HG03575 (cell line): Measurements from ENCODE around the gene KMT2C.
"Not testable (repeated sequence)": the region's sequence is repeated elsewhere in the genome, so short reads cannot be mapped to it uniquely, and the experiment has no call there.

Source experiments
- ATAC-seq: cut with Tn5 transposase; IDR thresholded peaks from one replicate; pipeline ENCODE4 v1.9.1; 2021; ENCODE audit not compliant: unreplicated experiment, insufficient number of reproducible peaks, low FRiP score; ENCODE audit errors: extremely low read depth

Gene KMT2C

GRCh38 chr7:152370297-152370696, 65.5 kb downstream of the KMT2C start:
- no peak for ATAC-seq

DNA sequence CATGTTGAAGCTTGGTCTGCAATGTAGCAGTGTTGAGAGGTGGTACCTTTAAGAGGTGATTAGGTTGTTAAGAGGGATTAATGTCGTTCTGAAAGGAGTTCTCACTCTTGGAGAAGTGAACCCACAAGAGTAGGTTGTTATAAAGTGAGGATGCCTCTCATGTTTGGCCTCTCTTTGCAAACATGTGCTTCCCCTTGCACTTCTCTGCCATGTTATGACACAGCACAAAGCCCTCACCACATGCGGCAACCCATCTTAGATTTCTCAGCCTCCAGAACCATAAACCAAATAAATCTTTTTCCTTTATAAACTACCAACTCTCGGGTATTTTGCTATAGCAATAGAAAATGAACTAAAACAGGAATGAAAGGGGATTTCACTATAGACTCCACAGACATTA, 66.3 kb downstream of the KMT2C start:
- no peak for ATAC-seq

DNA sequence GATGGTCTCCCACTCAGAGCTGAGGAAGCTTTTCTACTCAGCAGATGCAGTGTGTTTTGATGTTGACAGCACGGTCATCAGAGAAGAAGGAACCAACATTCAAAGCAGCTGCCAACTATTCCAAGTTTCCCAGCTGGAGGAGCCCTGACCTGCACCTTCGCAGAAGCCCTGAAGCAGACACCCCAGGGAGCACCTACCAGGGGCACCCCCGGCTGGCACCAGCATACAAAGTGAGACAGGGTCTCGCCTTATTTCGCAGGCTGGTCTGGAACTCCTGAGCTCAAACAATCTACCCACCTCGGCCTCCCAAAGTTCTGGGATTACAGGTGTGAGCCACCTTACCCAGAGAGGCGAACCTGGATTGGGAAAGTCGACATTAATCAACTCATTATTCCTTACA, 68.6 kb downstream of the KMT2C start:
- no peak for ATAC-seq

DNA sequence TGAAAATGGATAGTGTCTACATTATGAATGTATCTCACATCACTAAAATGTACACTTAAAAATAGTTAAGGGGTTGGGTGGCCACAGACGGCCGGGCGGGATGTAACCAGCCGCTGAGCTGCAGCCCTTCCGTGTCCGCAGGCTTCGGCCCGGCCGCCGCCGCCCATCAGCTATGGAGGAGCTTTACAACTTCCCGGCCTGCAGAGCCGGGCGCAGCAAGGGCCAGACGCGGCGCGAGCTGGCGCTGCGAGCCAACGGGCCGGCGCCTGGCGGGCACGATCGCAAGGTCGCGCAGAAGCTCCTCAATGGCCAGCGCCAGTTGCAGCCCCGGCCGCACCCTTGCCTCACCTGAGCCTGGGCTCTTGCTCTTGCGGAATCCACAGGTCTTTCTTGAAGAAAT, 69.1 kb downstream of the KMT2C start:
- ATAC-seq, result no peak

GRCh38 chr7:152365982-152366603, 69.7 kb downstream of the KMT2C start:
- ATAC-seq, result no peak

DNA sequence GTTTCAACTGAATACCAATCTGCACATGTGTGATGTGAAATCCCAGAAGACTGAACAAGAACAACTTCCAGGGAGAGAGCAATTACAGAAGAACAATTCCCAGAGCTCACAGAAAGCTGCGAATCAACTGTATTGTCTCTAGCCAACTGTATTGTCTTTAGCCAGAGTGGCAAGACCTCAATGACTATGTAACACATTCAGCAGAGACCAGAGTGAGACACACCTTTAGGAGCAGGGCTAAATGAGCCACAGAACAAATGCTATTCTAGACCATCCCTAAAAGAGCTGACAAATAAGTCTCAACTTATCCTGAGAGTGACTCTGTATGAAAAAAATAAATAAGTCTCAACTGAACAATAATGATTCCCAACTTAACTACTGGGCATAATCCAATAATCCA, 72.0 kb downstream of the KMT2C start:
- ATAC-seq, result no peak

DNA sequence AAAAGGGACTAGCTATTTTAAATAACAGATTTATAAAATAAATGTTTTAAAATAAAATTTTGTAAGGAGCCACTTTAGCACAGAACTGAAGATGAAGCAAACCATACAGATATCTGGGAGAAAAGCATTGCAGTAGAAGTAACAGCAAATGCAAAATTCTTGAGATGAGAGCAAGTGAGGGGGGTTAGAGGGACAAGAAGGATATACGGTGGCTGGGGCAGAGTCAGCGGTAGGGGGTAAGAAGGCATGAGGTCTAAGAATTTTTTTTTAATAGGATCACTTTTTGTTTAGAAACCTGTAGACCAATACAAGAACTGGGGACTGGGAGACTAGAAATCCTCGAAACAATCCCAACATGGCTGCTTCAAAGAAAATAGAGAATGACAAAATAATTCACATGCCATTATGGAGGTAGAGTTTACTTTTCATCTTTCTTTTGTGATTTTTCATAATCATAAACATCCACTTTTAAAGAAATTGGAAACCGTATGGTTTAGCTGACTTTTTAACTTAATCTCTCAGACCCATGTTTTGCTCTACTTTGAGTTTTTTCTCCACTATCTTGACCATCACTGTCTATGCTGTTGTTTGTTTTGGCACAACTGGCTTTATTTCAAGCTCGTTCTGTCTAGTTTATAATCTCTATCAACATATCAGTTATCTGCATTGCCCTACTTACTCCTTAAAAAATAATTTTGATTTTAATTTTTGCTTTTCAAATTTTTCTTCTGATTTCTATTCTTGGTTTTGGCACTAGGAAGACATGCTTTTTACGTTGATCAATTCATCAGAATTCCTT, 73.5 kb downstream of the KMT2C start:
- no peak for ATAC-seq

GRCh38 chr7:152355474-152356057, 80.2 kb downstream of the KMT2C start:
- ATAC-seq, result no peak

GRCh38 chr7:152354061-152354460, 81.7 kb downstream of the KMT2C start:
- ATAC-seq, result no peak

DNA sequence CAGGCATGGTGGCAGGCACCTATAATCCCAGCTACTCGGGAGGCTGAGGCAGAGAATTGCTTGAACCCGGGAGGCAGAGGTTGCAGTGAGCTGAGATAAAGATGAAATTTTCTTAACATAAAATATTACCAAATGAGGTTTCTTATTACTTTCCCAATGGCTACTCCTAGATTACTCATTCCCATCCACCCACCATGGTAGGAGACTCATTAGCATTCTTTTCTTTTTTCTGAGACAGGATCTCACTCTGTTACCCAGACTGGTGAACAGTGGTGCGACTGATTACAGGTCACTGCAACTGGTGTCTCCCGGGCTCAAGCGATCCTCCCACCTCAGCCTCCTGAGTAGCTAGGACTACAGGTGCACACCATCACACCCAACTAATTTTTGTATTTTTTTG, 82.5 kb downstream of the KMT2C start:
- ATAC-seq, result not testable (repeated sequence)

GRCh38 chr7:152351747-152352146, 84.1 kb downstream of the KMT2C start:
- not testable (repeated sequence) for ATAC-seq

GRCh38 chr7:152351168-152351567, 84.6 kb downstream of the KMT2C start:
- no peak for ATAC-seq

DNA sequence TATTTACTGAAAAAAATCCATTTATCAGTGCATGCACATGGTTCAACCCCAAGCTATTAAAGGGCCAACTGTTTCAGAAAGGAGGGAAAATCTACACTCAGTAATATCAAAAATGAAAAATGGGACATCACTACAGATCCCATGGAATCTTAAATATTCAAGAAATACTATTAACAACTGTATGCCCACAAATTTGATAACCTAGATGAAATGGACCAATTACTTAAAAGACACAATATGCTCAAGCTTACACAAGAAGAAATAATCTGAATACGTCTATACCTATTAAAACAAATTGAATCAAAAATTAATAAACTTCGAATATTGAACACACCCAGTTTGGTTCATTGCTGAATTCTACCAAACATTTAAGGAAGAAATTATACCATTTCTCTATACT, 87.9 kb downstream of the KMT2C start:
- ATAC-seq, result no peak

GRCh38 chr7:152344253-152344652, 91.5 kb downstream of the KMT2C start:
- ATAC-seq, result no peak

GRCh38 chr7:152342796-152343195, 93.0 kb downstream of the KMT2C start:
- ATAC-seq, result no peak

- no peak for ATAC-seq
Measured at GRCh38 chr7:152341914-152342236, 93.9 kb downstream of the KMT2C start.

DNA sequence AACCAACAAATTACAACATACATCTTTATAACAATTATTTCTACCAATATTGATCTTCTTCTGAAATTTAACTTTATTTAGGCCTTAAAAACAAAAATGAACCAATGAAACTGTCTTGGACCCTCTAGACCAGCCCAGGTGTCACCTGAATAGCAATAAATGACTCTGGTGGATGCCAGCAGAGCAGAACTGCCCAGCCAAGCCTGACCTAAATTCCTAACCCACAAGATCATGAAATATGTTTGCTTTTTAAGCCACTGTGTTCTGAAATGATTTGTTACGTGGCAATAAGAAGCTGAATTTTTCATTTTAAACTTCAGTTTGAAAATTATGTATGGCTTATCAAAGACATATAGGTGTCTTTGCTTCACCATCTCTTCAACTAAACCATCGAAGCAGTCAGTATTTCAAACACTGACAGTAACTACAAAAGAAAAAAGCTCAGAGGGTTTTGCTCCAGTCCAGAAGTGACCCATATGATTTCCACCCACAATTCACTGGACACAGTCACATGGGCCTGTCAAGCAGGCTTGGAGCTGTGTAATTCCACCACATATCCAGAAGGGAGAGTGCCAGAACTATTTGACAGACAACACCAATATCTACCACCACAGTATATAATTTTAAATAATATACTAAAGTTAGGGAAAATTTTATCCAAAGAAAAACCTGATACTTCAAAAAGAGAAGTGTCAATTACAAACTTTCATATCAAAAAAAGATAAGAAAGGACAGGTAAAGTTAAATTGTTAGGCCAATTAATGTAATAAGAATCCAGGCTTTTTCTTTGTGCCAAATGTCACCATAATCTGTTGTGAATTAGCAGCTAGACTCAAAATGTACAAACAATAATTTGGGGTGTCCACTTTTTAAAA, 94.5 kb downstream of the KMT2C start:
- ATAC-seq, result peak; percentile 32

- ATAC-seq, result no peak
Measured at GRCh38 chr7:152340161-152340560, 95.6 kb downstream of the KMT2C start.

GRCh38 chr7:152338561-152338960, 97.2 kb downstream of the KMT2C start:
- no peak for ATAC-seq
